H9 (cell line): ENCODE results near the gene ALKBH8. TPM values are rescaled to one million over a fixed set of nuclear protein-coding genes. Genes with fewer than 3 reads are reported as not detected.

Experiments used
- DNase-seq: peaks from one replicate; pipeline ENCODE4 v3.0.0-alpha.2; 2017
- H2AFZ ChIP-seq: one replicate; pipeline ENCODE4 v1.6.1; 2013; ENCODE audit warnings: mild to moderate bottlenecking, low read length, control low read depth, moderate library complexity
- H2AK5ac ChIP-seq: 2 replicates; pipeline ENCODE4 v1.6.1; 2013; ENCODE audit warnings: low read length, control low read depth, mixed read lengths; ENCODE audit not compliant: insufficient read length
- H2BK120ac ChIP-seq: one replicate; pipeline ENCODE4 v1.6.1; 2013; ENCODE audit warnings: low read depth, mild to moderate bottlenecking, low read length, control low read depth, inconsistent platforms; ENCODE audit not compliant: poor library complexity, severe bottlenecking
- H2BK12ac ChIP-seq: 2 replicates; pipeline ENCODE4 v1.6.1; 2013; ENCODE audit warnings: low read length, control low read depth, mixed read lengths, low read depth; ENCODE audit not compliant: insufficient read length
- H2BK15ac ChIP-seq: 2 replicates; pipeline ENCODE4 v1.6.1; 2013; ENCODE audit warnings: low read depth, low read length, control low read depth
- H2BK20ac ChIP-seq: one replicate; pipeline ENCODE4 v1.6.1; 2013; ENCODE audit warnings: low read depth, mild to moderate bottlenecking, low read length, control low read depth, inconsistent platforms; ENCODE audit not compliant: poor library complexity, severe bottlenecking
- H2BK5ac ChIP-seq: 2 replicates; pipeline ENCODE4 v1.6.1; 2013; ENCODE audit warnings: low read length, control low read depth, mixed read lengths; ENCODE audit not compliant: insufficient read length
- H3K14ac ChIP-seq: 2 replicates; pipeline ENCODE4 v1.6.1; 2013; ENCODE audit warnings: low read length, control low read depth; ENCODE audit not compliant: insufficient read depth
- H3K18ac ChIP-seq: 2 replicates; pipeline ENCODE4 v1.6.1; 2013; ENCODE audit warnings: low read depth, mild to moderate bottlenecking, mixed read lengths, low read length, control low read depth; ENCODE audit not compliant: insufficient read length
- H3K23ac ChIP-seq: 2 replicates; pipeline ENCODE4 v1.6.1; 2013; ENCODE audit warnings: low read length, control low read depth, mixed read lengths, low read depth; ENCODE audit not compliant: insufficient read length
- H3K23me2 ChIP-seq: 2 replicates; pipeline ENCODE4 v1.6.1; 2013; ENCODE audit warnings: low read depth, mild to moderate bottlenecking, mixed read lengths, low read length, control low read depth; ENCODE audit not compliant: insufficient read length, poor library complexity, severe bottlenecking
- H3K27ac ChIP-seq: 2 replicates; pipeline ENCODE4 v1.5.1; 2013; ENCODE audit warnings: low read length, control low read depth, mixed read lengths, low read depth; ENCODE audit not compliant: insufficient read length
- H3K27me3 ChIP-seq: 2 replicates; pipeline ENCODE4 v1.6.1; 2013; ENCODE audit warnings: low read length, control low read depth, inconsistent platforms; ENCODE audit not compliant: insufficient read depth
- H3K4ac ChIP-seq: 2 replicates; pipeline ENCODE4 v1.6.1; 2013; ENCODE audit warnings: low read depth, mild to moderate bottlenecking, control low read depth, inconsistent platforms, low read length, moderate library complexity
- H3K4me1 ChIP-seq: 2 replicates; pipeline ENCODE4 v1.6.1; 2013; ENCODE audit warnings: low read length, control low read depth, inconsistent platforms; ENCODE audit not compliant: insufficient read depth
- H3K4me2 ChIP-seq: 2 replicates; pipeline ENCODE4 v1.6.1; 2013; ENCODE audit warnings: low read length, control low read depth, mixed read lengths; ENCODE audit not compliant: insufficient read length, insufficient read depth
- H3K56ac ChIP-seq: 2 replicates; pipeline ENCODE4 v1.6.1; 2013; ENCODE audit warnings: low read depth, mild to moderate bottlenecking, mixed read lengths, low read length, control low read depth; ENCODE audit not compliant: insufficient read length
- H3K79me1 ChIP-seq: 2 replicates; pipeline ENCODE4 v1.6.1; 2013; ENCODE audit warnings: low read depth, mild to moderate bottlenecking, moderate library complexity, low read length, control low read depth, inconsistent platforms; ENCODE audit not compliant: insufficient read depth, poor library complexity, severe bottlenecking
- H3K79me2 ChIP-seq: 2 replicates; pipeline ENCODE4 v1.6.1; 2013; ENCODE audit warnings: low read length, control low read depth, inconsistent platforms; ENCODE audit not compliant: insufficient read depth
- H3K9ac ChIP-seq: 2 replicates; pipeline ENCODE4 v1.6.1; 2013; ENCODE audit warnings: low read length, control low read depth, mixed read lengths; ENCODE audit not compliant: insufficient read length; ENCODE audit errors: extremely low read depth
- H3K9me3 ChIP-seq: one replicate; pipeline ENCODE4 v1.6.1; 2013; ENCODE audit warnings: low read depth, low read length, inconsistent platforms; ENCODE audit not compliant: control insufficient read depth
- H3T11ph ChIP-seq: one replicate; pipeline ENCODE4 v1.6.1; 2013; ENCODE audit warnings: mild to moderate bottlenecking, low read length, control low read depth, inconsistent platforms
- H4K20me1 ChIP-seq: one replicate; pipeline ENCODE4 v1.6.1; 2013; ENCODE audit not compliant: control insufficient read depth, insufficient read length, insufficient read depth
- H4K5ac ChIP-seq: 2 replicates; pipeline ENCODE4 v1.6.1; 2013; ENCODE audit warnings: low read depth, mild to moderate bottlenecking, mixed read lengths, low read length, control low read depth; ENCODE audit not compliant: insufficient read length
- H4K8ac ChIP-seq: replicated peaks from 2 replicates; pipeline ENCODE4 v1.6.1; 2013; ENCODE audit warnings: low read length, control low read depth, mixed read lengths, low read depth; ENCODE audit not compliant: insufficient read length
- H4K91ac ChIP-seq: 2 replicates; pipeline ENCODE4 v1.6.1; 2013; ENCODE audit warnings: low read depth, mild to moderate bottlenecking, moderate library complexity, mixed read lengths, low read length, control low read depth; ENCODE audit not compliant: insufficient read length
- H3K27ac Mint-ChIP-seq, 3 experiments: 2 replicates in 2 of 3; 3 replicates in 1 of 3; pipeline ENCODE4 v1.8.0; 2020 to 2021; ENCODE audit warnings: mixed read lengths in 3 of 3, mild to moderate bottlenecking in 1 of 3, moderate library complexity in 1 of 3
- H3K27me3 Mint-ChIP-seq: 2 replicates; pipeline ENCODE4 v1.8.0; 2021; ENCODE audit warnings: low read depth, mild to moderate bottlenecking, moderate library complexity, mixed read lengths
- H3K36me3 Mint-ChIP-seq, 3 experiments: 2 replicates in 2 of 3; 3 replicates in 1 of 3; pipeline ENCODE4 v1.8.0; 2020 to 2021; ENCODE audit warnings: low read depth in 3 of 3, mixed read lengths in 3 of 3; ENCODE audit not compliant: insufficient read depth in 1 of 3
- H3K4me1 Mint-ChIP-seq, 2 experiments: 2 replicates each; pipeline ENCODE4 v1.8.0; 2020; ENCODE audit warnings: mixed read lengths in 2 of 2
- H3K4me3 Mint-ChIP-seq, 2 experiments: 2 replicates in 1 of 2; 3 replicates in 1 of 2; pipeline ENCODE4 v1.8.0; 2020 to 2021; ENCODE audit warnings: mild to moderate bottlenecking in 2 of 2, mixed read lengths in 2 of 2, moderate library complexity in 1 of 2
- H3K9me3 Mint-ChIP-seq, 2 experiments: 2 replicates in 1 of 2; 3 replicates in 1 of 2; pipeline ENCODE4 v1.8.0; 2020; ENCODE audit warnings: mild to moderate bottlenecking in 2 of 2, mixed read lengths in 2 of 2, moderate library complexity in 1 of 2
- WGBS: extraction: QIAGEN DNeasy Blood & Tissue Kit; methylation state at CpG from one replicate; pipeline ENCODE4 v1.1.7; 2013; ENCODE audit warnings: missing lambda C conversion rate, low lambda C conversion rate, mixed read lengths; ENCODE audit not compliant: insufficient read length; ENCODE audit errors: extremely low coverage; 5-methylcytosine and 5-hydroxymethylcytosine counted together
- total RNA-seq: library from RNA; stranded (reverse); gene quantifications from 2 replicates; pipeline ENCODE4 v1.2.1, GENCODE V29; 2021
- TF ChIP-seq, protein P1 (sequence below): fragments of 200-600 bp; sonication (generic); conservative IDR thresholded peaks from 3 replicates; pipeline ENCODE4 v1.8.0; 2021; ENCODE audit warnings: antibody characterized with exemption, mild to moderate bottlenecking

ALKBH8 gene
- total RNA-seq, 1 experiment from 2014 or later: 12.7 TPM

DNA sequence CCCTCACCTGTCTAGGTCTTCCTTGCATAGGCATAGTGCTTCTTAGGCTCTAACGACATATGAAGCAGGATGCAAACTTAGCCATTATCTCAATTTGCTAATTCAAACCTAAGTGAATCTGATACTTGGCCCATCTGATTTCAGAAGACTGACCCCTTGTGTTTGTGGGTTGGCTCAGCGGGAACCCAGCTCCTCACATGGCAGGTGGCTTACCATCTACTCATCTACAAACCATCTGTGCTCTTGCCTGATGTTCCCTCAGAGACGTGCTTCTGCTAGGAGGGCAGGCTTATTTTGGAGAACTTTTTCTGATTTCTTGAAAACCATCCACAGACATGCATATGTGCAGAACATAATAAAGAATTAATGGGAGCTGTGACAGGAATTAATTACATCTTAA is 40.6 kb upstream of the ALKBH8 start:
- Histone ChIP-seq H3T11ph (no peak overlapping the region), H3K23me2 (no peaks in the 10 kb centered on the region), H4K5ac (no peak overlapping the region), H3K9ac (no peak overlapping the region), H4K91ac (no peak overlapping the region), H2BK20ac (no peak overlapping the region), H3K27ac (no peak overlapping the region), H3K27me3 (no peaks in the 10 kb centered on the region), H4K8ac (no peak overlapping the region), H2BK15ac (no peak overlapping the region), H2BK5ac (no peak overlapping the region), H2BK12ac (no peak overlapping the region), H3K4me2 (no peak overlapping the region), H3K4me1 (peaks cover 2% of the 10 kb centered on the region; the same call in 1 of the 2 replicates), H4K20me1 (no peaks in the 10 kb centered on the region), H3K79me2 (no peaks in the 10 kb centered on the region), H3K56ac (no peak overlapping the region), H3K18ac (no peak overlapping the region), H3K79me1 (no peaks in the 10 kb centered on the region), H2AK5ac (no peak overlapping the region), H2BK120ac (no peak overlapping the region), H3K14ac (no peak overlapping the region), H2AFZ (no peak overlapping the region), H3K9me3 (no peaks in the 10 kb centered on the region), H3K4ac (no peak overlapping the region), H3K23ac (no peak overlapping the region)
- DNase-seq: peak; percentile 51
- no CpG with 5 or more reads among the region's 3 CpGs for WGBS
- Mint-ChIP-seq H3K27ac (no peak overlapping the region), H3K36me3 (no peaks in the 10 kb centered on the region), H3K9me3 (no peaks in the 10 kb centered on the region; a peak in 1 of 5 replicates), H3K27me3 (peaks cover 6% of the 10 kb centered on the region), H3K4me3 (no peak overlapping the region; a peak in 1 of 5 replicates), H3K4me1 (peaks cover 29 to 37% of the 10 kb centered on the region in 2 experiments)
- TF ChIP-seq, protein P1, sequence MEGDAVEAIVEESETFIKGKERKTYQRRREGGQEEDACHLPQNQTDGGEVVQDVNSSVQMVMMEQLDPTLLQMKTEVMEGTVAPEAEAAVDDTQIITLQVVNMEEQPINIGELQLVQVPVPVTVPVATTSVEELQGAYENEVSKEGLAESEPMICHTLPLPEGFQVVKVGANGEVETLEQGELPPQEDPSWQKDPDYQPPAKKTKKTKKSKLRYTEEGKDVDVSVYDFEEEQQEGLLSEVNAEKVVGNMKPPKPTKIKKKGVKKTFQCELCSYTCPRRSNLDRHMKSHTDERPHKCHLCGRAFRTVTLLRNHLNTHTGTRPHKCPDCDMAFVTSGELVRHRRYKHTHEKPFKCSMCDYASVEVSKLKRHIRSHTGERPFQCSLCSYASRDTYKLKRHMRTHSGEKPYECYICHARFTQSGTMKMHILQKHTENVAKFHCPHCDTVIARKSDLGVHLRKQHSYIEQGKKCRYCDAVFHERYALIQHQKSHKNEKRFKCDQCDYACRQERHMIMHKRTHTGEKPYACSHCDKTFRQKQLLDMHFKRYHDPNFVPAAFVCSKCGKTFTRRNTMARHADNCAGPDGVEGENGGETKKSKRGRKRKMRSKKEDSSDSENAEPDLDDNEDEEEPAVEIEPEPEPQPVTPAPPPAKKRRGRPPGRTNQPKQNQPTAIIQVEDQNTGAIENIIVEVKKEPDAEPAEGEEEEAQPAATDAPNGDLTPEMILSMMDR: peak; percentile 49; the same call in 2 of the 3 replicates
